ENCODE measurements around the gene PRIM1.
"Not testable (repeated sequence)": the region's sequence is repeated elsewhere in the genome, so short reads cannot be mapped to it uniquely, and the experiment has no call there.

The PRIM1 gene

GRCh38 chr12:56761812-56762211 lies 9.7 kb upstream of the PRIM1 start:
- no peak for DNase-seq (ENCODE audit: low read depth in 4 of 4, low spot score in 1 of 4)

DNA sequence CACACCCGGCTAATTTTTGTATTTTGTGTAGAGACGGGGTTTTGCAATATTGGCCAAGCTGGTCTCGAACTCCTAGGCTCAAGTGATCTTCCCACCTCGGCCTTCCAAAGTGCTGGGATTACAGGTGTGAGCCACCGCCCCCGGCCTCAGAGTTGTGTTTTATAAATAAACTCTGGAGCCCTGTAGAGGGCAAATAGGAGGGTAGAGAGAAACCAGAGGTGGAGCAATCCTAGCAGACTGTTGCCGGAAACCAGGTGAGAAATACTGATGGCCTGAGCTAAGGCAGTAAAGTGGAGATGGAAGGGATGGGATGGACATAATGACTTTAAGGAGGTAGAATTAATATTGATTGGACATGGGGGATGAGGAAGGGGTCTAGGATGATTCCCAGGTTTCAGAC lies 8.3 kb upstream of the PRIM1 start:
- DNase-seq (ENCODE audit: low read depth in 4 of 4, low spot score in 1 of 4), result no peak

DNA sequence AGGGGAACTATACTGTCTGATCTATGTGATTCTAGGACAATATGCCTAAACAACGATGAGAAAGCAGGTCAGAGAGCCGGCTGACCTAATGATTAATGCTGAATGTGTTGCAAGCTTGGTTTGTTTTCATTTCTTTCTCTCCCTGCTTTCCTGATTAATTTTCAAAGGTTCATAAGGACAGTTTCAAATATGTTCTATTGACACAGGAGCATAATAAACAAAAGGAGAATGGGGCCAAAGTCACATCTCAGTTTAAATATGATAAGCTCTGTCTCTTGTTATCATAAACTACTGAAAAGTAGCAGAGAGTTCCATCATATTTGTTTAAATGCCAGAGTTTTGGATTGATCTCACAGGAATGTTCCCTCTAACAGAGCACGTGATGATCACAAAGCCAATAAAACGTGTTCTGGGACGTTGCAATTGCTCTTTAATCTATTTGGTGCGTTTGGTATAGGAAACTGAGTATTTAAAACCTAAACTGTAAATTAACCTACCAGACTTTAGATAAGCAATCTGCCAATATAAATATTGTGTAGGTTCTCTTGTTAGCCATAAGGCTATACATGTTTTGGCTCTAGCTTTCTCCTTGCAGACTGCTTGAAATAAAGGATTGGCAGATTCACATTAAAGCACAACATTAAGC lies 7.3 kb upstream of the PRIM1 start:
- no peak for DNase-seq (ENCODE audit: low read depth in 4 of 4, low spot score in 1 of 4)

DNA sequence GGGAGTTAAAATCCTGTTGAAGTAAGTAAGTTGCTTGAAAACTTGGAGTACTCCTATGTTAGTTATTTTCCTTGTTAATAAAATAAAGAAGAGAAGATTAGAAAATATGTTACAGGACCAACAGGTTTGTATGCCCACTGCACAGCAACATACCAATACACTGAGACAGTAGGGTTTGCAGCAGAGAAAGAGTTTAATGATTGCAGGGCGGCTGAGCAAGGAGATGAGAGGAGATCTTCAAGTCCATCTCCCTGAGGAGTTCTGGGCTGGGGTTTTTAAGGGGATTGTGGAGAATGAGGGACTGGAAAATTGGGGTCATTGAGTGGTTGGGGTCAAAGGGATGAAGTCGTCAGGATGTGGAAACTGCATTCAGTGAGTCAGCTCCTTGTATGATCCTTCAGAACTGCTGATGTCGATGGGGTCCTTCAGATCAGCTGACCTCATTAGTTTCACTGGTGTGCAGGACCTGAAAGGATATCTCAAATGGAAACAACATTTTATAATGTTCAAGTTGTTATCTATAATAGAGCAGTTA lies 6.7 kb upstream of the PRIM1 start:
- DNase-seq (ENCODE audit: low read depth in 4 of 4, low spot score in 1 of 4), result no peak

- DNase-seq (ENCODE audit: low read depth in 4 of 4, low spot score in 1 of 4), result not testable (repeated sequence)
These were observed 5.8 kb upstream of the PRIM1 start for GRCh38 chr12:56757971-56758370.

DNA sequence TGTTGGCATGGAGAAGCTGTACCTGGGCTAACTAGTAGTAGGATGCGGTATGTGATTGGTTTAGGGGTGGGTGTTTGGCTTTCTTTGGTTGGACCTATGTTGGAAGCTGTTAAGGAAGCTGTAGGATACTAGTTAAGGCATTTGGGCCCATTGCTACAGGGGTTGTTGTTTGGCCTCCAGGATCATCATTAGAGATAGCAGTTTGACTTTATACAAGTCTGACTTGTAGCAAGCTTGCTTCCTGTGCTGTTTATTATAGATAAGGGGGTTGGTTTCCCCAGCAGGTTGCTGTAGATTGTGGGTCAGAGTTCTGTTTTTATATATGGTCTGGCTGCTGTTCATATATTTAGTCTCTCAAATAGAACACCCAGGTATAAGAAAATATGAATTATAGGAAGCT lies 1.4 kb upstream of the PRIM1 start:
- no peak for DNase-seq (ENCODE audit: low read depth in 4 of 4, low spot score in 1 of 4)

- not testable (repeated sequence) for DNase-seq (ENCODE audit: low read depth in 4 of 4, low spot score in 1 of 4)
These were observed 1.5 kb downstream of the PRIM1 start for GRCh38 chr12:56750596-56750995.

DNA sequence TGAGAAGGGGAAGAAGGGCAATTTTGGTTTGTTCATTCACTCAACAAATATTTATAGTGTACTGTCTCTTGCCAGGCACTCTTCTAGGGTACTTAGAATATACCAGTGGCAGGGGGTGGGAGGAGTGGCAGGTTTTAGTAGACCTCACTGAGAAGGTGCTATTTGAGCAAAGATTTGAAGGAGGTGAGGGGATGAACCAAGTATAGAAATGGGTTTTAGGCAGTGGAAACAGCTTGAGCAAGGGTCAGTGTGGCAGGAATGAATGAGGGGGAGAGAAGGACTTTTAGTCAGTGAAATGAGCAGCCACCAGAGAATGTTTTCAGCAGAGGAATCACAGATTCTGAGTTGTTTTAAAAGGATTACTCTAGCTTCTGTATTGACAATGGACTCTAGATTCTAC lies 2.3 kb downstream of the PRIM1 start:
- DNase-seq (ENCODE audit: low read depth in 4 of 4, low spot score in 1 of 4), result no peak

- no peak for DNase-seq (ENCODE audit: low read depth in 4 of 4, low spot score in 1 of 4)
These were observed 2.8 kb downstream of the PRIM1 start for GRCh38 chr12:56749359-56749758.

DNA sequence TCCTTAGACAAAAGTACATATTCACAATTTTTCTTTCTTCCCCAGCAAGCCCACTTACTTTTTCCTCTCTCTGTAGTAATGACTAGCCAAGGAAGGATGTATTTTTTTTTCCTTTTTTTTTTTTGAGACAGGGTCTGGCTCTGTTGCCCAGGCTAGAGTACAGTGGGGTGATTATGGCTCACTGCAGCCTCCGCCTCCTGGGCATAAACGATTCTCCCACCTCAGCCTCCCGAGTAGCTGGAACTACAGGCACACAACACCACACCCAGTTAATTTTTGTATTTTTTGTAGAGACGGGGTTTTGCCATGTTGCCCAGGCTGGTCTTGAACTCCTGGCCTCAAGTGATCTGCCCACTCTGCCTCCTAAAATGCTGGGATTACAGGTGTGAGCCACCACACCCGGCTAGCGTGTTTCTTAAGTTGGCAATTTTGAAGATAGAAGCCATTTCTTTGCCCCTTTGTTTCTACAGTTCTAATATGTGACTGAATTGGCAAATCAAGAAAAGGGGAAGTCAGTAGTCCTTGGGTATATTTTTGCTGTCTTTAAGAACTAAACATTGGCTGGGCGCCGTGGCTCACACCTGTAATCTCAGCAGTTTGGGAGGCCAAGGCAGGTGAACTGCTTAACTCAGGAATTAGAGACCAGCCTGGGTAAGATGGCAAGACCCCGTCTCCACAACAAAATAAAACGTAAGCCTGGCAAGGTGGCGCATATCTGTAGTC lies 23.8 kb downstream of the PRIM1 start:
- no peak for DNase-seq (ENCODE audit: low read depth in 4 of 4, low spot score in 1 of 4)

DNA sequence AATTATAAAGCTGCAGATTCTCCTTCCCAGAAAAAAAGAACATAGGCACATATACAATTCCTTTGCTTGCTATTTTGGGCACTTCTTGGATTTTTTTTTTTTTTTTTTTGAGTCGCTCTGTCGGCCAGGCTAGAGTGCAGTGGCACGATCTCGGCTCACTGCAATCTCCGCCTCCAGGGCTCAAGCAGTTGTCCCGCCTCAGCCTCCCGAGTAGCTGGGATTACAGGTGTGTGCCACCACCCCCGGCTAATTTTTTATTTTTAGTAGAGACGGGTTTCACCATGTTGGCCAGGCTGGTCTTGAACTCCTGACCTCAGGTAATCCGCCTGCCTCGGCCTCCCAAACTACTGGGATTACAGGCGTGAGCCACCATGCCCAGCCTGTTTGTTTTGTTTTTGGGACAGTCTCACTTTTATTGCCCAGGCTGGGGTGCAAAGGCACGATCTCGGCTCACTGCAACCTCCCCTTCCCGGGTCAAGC lies 25.9 kb downstream of the PRIM1 start:
- not testable (repeated sequence) for DNase-seq (ENCODE audit: low read depth in 4 of 4, low spot score in 1 of 4)

DNA sequence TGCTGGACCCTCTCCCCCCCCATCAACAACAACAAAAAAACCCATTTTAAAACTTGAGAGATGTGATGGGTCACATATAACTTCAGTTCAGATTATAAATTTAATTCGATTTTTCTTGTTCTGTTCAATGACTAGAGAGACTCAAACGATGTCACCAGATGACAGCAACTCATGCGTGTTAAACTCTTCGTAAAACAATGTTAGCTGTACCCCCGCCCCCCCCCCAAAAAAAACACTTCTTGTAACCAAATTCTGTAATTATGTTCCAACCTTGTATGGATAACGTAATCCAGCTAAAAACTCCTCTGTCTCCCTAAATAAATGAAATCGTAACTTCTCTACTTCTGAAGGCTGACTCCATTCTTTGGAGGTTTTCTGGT lies 26.4 kb downstream of the PRIM1 start:
- no peak for DNase-seq (ENCODE audit: low read depth in 4 of 4, low spot score in 1 of 4)

GRCh38 chr12:56724972-56725722 lies 27.0 kb downstream of the PRIM1 start, which contains the start of gene NACA:
Gene NACA, minus strand, starts transcription at chr12:56725299. Its CDS starts 778 bp downstream, at chr12:56724521.
- peak; percentile 91 to 99 (median 97) for DNase-seq (ENCODE audit: low read depth in 4 of 4, low spot score in 1 of 4)

DNA sequence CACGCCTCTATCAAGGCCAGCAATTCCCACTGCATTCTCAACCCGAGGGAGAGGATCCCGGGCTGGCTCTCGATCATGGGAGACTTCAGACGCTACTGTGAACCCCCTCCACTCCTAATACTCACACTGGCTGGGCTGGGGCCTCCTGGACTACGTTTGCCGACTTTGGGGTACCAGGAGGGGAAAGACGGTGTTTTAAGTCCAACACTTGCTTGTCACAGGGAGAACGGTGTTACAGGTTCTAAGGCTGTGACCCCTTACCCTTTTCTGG lies 27.5 kb downstream of the PRIM1 start:
- DNase-seq (ENCODE audit: low read depth in 4 of 4, low spot score in 1 of 4), result peak in 1 of 4 experiments; percentile 15

GRCh38 chr12:56723889-56724700 lies 28.0 kb downstream of the PRIM1 start:
- no peak for DNase-seq (ENCODE audit: low read depth in 4 of 4, low spot score in 1 of 4)

DNA sequence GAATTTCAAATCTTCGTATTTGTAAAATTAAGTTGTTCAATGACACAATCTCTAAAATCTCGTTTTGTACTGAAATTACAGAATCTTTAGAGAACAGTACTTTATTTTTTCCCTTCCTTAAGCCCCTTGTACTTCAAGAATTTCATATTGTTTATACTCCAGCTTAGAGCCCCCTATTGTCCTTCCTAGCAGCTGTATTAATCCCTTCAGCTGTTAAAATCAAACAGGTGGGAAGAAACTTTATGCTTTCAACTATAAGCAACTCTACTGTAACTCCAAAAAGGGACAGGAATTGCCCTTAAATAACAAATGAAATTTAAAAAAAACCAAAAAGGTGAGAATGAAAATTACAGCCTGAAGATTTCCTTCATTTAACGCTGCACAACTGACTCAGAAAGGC lies 28.8 kb downstream of the PRIM1 start:
- no peak for DNase-seq (ENCODE audit: low read depth in 4 of 4, low spot score in 1 of 4)

DNA sequence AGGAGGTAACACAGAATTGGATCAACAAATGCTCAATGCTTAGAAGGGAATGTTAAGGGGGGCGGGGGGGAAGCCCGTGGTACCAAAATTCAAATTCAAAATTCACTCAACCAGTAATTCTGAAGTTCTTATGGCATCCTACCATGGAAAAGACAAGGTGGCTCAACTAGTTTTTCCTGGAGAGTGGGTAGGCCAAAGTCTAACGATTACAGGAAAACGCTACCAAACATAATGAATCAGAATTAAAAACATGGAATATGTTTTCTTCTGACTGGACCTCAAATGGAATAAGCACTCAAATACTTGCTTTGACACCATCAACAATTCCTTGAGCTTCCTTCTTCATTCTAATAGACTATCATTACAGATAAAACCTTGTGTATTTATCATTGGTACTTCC lies 29.3 kb downstream of the PRIM1 start:
- no peak for DNase-seq (ENCODE audit: low read depth in 4 of 4, low spot score in 1 of 4)

DNA sequence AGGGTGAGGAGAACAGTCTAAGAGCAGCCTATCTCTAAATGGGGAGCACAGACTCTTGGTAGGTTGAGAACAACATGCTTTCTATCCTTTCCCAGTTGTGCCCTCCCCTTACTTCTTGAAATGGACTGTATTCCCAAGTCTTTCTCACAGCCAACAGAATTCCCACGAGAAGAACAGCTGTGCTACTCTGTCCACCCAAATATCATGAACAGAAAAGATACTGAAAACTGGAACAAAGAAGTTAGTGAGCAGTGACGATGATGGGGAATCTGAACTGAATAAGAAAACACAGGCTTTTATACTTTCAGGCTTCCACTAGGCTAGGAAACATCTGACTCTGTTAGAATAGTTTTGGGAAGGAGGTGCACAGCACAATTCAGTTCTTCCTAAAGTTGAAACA lies 30.4 kb downstream of the PRIM1 start:
- DNase-seq (ENCODE audit: low read depth in 4 of 4, low spot score in 1 of 4), result no peak

DNA sequence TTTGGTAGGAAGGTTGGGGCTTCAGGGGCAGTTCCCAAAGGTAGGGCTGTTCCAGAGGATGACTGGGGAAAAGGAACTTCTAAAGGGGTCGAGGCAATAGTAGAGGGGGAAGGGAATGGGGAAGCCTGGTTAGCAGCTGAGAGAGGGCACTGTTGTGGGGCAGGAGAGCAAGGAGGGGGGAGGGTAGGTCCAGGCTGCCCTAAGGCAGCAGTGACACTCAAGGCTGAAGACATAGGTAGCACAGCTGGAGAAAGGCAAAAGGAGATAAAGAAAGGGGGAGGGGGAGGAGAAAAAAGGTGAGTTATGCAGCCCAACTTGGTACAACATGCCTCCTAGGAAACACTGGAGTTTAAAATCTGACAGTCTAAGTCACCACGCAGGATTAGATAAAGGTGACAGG lies 30.9 kb downstream of the PRIM1 start:
- no peak for DNase-seq (ENCODE audit: low read depth in 4 of 4, low spot score in 1 of 4)

- DNase-seq (ENCODE audit: low read depth in 4 of 4, low spot score in 1 of 4), result no peak
These were observed 31.4 kb downstream of the PRIM1 start for GRCh38 chr12:56720731-56721151.

DNA sequence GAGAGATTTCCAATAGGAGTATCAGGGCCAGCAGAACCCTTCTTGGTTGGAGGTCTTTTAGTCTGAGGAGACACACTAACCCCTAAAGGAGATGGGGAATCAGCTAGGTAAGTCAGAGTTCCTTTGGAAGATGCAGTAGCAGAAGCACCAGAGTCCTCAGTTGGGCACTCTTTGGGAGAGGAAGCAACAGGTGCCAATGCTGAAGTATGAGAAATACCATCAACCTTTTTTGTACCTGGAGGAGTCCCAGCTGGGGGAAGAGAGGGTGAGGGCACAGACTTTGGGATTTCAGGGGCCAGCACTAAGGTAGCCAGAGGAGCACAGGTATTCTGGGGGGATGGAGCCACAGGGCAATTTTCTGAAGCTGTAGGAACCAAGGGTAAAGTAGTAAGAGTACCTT lies 33.1 kb downstream of the PRIM1 start:
- DNase-seq (ENCODE audit: low read depth in 4 of 4, low spot score in 1 of 4), result no peak
